Panc1 (cell line): ENCODE results near the gene SYTL4. TPM values are rescaled to one million over a fixed set of nuclear protein-coding genes. Genes with fewer than 3 reads are reported as not detected.

Source experiments
- ATAC-seq: fragments of 200-7000 bp; cut with Tn5 transposase; 2 replicates; pipeline ENCODE4 v1.9.1; 2020; ENCODE audit warnings: mild to moderate bottlenecking, moderate library complexity
- BruUV-seq: library from RNA; stranded (reverse); fragments of 400-500 nt; replicated peaks from 2 replicates; lab custom pipeline; 2021; lab: Mats Ljungman, UMichigan
- CTCF ChIA-PET: fragments of 300-600 bp; sonication (Branson Sonifier 250); formaldehyde crosslinking; loops from one replicate; lab custom pipeline; 2022; ENCODE audit warnings: antibody characterized with exemption; lab: Charles Lee
- POLR2A ChIA-PET: fragments of 300-600 bp; sonication (Branson Sonifier 250); formaldehyde crosslinking; loops from one replicate; lab custom pipeline; 2022; ENCODE audit warnings: antibody characterized with exemption; lab: Charles Lee
- DNase-seq: peaks from one replicate; pipeline ENCODE4 v3.0.0-alpha.2; 2010; ENCODE audit warnings: low read depth, low spot score
- H3K27ac ChIP-seq: 2 replicates; pipeline ENCODE4 v1.5.1; 2011; ENCODE audit warnings: mild to moderate bottlenecking, low read length, inconsistent platforms
- H3K27me3 ChIP-seq: fragments of 200-500 bp; sonication (Bioruptor generic); 2 replicates; pipeline ENCODE4 v1.6.0; 2014; ENCODE audit warnings: low read length, inconsistent platforms; ENCODE audit not compliant: control insufficient read depth, insufficient read depth
- H3K36me3 ChIP-seq: fragments of 200-500 bp; sonication (Bioruptor generic); 2 replicates; pipeline ENCODE4 v1.5.1; 2014; ENCODE audit warnings: inconsistent platforms, mild to moderate bottlenecking, low read length, moderate library complexity; ENCODE audit not compliant: control insufficient read depth, insufficient read depth
- H3K4me1 ChIP-seq: 2 replicates; pipeline ENCODE4 v1.5.1; 2011; ENCODE audit warnings: inconsistent platforms, mild to moderate bottlenecking, low read length, moderate library complexity; ENCODE audit not compliant: control insufficient read depth, insufficient read depth
- H3K4me3 ChIP-seq, 2 experiments: 2 replicates each; pipeline ENCODE4 v1.5.1; 2011 to 2012; ENCODE audit warnings: low read depth in 2 of 2, low read length in 2 of 2, mild to moderate bottlenecking in 2 of 2, inconsistent platforms in 1 of 2, moderate library complexity in 1 of 2
- H3K9me3 ChIP-seq: fragments of 200-500 bp; sonication (Bioruptor generic); 2 replicates; pipeline ENCODE4 v1.5.1; 2014; ENCODE audit warnings: low read depth, mild to moderate bottlenecking, inconsistent platforms, low read length, moderate library complexity; ENCODE audit not compliant: control insufficient read depth, insufficient read depth
- CTCF ChIP-seq: fragments of 450-650 bp; IDR thresholded peaks from 2 replicates; pipeline ENCODE4 v1.5.1; 2017; ENCODE audit warnings: mild to moderate bottlenecking
- POLR2AphosphoS5 ChIP-seq: IDR thresholded peaks from 2 replicates; pipeline ENCODE4 v1.6.1; 2012; ENCODE audit warnings: mild to moderate bottlenecking, low read depth, low read length, moderate library complexity
- REST ChIP-seq, 2 experiments: IDR thresholded peaks; 2 replicates each; pipeline ENCODE4 v1.6.1; 2011 to 2012; ENCODE audit warnings: low read depth in 2 of 2, control low read depth in 1 of 2, low read length in 1 of 2, mild to moderate bottlenecking in 1 of 2, moderate library complexity in 1 of 2; ENCODE audit not compliant: insufficient read depth in 1 of 2
- SIN3A ChIP-seq: IDR thresholded peaks from 2 replicates; pipeline ENCODE4 v1.6.1; 2012; ENCODE audit warnings: low read depth, mild to moderate bottlenecking, low read length, moderate library complexity, borderline replicate concordance; ENCODE audit not compliant: insufficient read depth
- TCF7L2 ChIP-seq: IDR thresholded peaks from 2 replicates; pipeline ENCODE4 v1.6.1; 2011; ENCODE audit warnings: mild to moderate bottlenecking, low read depth, low read length, inconsistent platforms
- in situ Hi-C: cut with HindIII; loops from 2 replicates; pipeline ENCODE4 v1.10.0; 2016; ENCODE audit warnings: low sequenced_read_pairs, low pct_unique_long_range_greater_than_20kb
- intact Hi-C: fragments of 100-400 bp; cut with micrococcal nuclease; formaldehyde crosslinking; loops from one replicate; pipeline ENCODE4 v1.10.0; 2022; ENCODE audit not compliant: unreplicated experiment
- total RNA-seq: library from RNA; stranded (reverse); gene quantifications from one replicate; pipeline ENCODE4 v1.2.1, GENCODE V29; 2021; ENCODE audit not compliant: unreplicated experiment

Gene SYTL4
- total RNA-seq, 1 experiment from 2014 or later, result 0.15 TPM

- Histone ChIP-seq H3K27ac (no peak overlapping the region), H3K4me1 (no peaks in the 10 kb centered on the region), H3K9me3 (no peaks in the 10 kb centered on the region), H3K4me3 (no peak overlapping the region), H3K27me3 (peaks cover 2% of the 10 kb centered on the region; the same call in 1 of the 2 replicates), H3K36me3 (no peaks in the 10 kb centered on the region)
- CTCF ChIA-PET, result interaction anchor here (1.3 to 1.8 kb wide), 3 partner anchors 14 to 83 kb away, joined by 6 to 18 read pairs (median 7); no protein-coding TSS in a partner anchor
- no TSS peak for BruUV-seq
- ATAC-seq (0 out of 2 replicates have a peak, but pooled peaks have one; percentile 31), DNase-seq (no peak)
- no peak for TF ChIP-seq SIN3A
- TF ChIP-seq POLR2AphosphoS5, result no peak
- TF ChIP-seq REST (IDR thresholded peaks at IDR 0.05; ENCODE audit: insufficient read depth in 1 of 2, low read depth in 2 of 2, low read length in 1 of 2), result no peak
- peak; percentile 67 for TF ChIP-seq CTCF
- in situ Hi-C loops, result no loop called here
- POLR2A ChIA-PET, result no interaction called here
- intact Hi-C loops, result loop anchor here (1.0 kb wide), 1 partner anchor 82 kb away; no protein-coding TSS in a partner anchor
These were observed 46.0 kb downstream of the SYTL4 start for GRCh38 chrX:100685997-100686305.

GRCh38 chrX:100685284-100685996 lies 46.5 kb downstream of the SYTL4 start:
- in situ Hi-C loops, result no loop called here
- DNase-seq (peak; percentile 74), ATAC-seq (peak; percentile 94)
- H3K4me1 ChIP-seq, result no peaks in the 10 kb centered on the region
- no peak overlapping the region for H3K27ac ChIP-seq
- intact Hi-C loops, result loop anchor here (1.0 kb wide), 1 partner anchor 83 kb away; no protein-coding TSS in a partner anchor
- H3K27me3 ChIP-seq, result peaks cover 2% of the 10 kb centered on the region; the same call in 1 of the 2 replicates
- no peak overlapping the region for H3K4me3 ChIP-seq
- ChIA-PET CTCF (interaction anchor here (0.6 to 1.8 kb wide), 4 partner anchors 14 to 101 kb away, joined by 3 to 18 read pairs (median 6); partner anchors contain the start of gene TNMD), POLR2A (no interaction called here)
- TF ChIP-seq POLR2AphosphoS5, result no peak
- TF ChIP-seq REST (IDR thresholded peaks at IDR 0.05; ENCODE audit: insufficient read depth in 1 of 2, low read depth in 2 of 2, low read length in 1 of 2), result no peak
- peak; percentile 85 for TF ChIP-seq CTCF
- TF ChIP-seq SIN3A, result no peak
- no peak for TF ChIP-seq TCF7L2
- H3K9me3 ChIP-seq, result no peaks in the 10 kb centered on the region
- no TSS peak for BruUV-seq
- H3K36me3 ChIP-seq, result no peaks in the 10 kb centered on the region
